SH-SY5Y (cell line): Measurements from ENCODE around the gene EPB41L3.

ENCODE experiments used
- GATA2 ChIP-seq: IDR thresholded peaks from 2 replicates; pipeline ENCODE4 v1.6.1; 2011; ENCODE audit warnings: mild to moderate bottlenecking, low read depth, low read length
- GATA3 ChIP-seq: IDR thresholded peaks from 2 replicates; pipeline ENCODE4 v1.6.1; 2011; ENCODE audit warnings: low read depth, mild to moderate bottlenecking, low read length, moderate library complexity

DNA sequence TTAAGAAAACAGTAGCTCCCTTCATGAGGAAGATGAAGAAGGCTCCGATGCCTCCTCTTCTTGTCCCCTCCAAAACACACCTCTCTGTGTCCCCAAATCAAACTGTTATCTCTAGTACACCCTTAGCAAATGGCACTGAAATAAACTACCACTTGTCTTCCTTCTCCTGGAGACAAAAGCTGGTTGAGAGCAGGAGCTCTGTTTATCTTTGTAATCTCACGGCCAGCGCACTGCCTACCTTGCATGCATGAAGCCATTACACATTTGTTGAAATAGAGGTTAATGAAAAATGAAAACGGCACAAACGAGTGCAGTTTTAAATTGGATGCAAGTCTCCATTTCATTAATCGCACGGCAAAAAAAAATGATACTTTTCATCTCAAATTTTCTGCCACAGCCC is 113.7 kb downstream of the EPB41L3 start:
- TF ChIP-seq GATA3, result no peak
- no peak for TF ChIP-seq GATA2
